Sigmoid colon (tissue), 7 donors: Measurements from ENCODE around the gene RAB3B. TPM values are rescaled to one million over a fixed set of nuclear protein-coding genes. Genes with fewer than 3 reads are reported as not detected.

Experiments
- DNase-seq: peaks from one replicate; pipeline ENCODE4 v3.0.0-alpha.2; 2019
- H3K27ac ChIP-seq, 4 donors: fragments of 200-600 bp; sonication (generic); one replicate each; pipeline ENCODE4 v1.5.1; 2016 to 2019; ENCODE audit warnings: mild to moderate bottlenecking in 1 of 4
- H3K27me3 ChIP-seq, 3 donors: fragments of 200-600 bp; sonication (generic); one replicate each; pipeline ENCODE4 v1.5.1; 2019; ENCODE audit warnings: mild to moderate bottlenecking in 1 of 3
- H3K36me3 ChIP-seq, 4 donors: fragments of 200-600 bp; sonication (generic); one replicate each; pipeline ENCODE4 v1.5.1; 2016 to 2019
- H3K4me1 ChIP-seq, 4 donors: fragments of 200-600 bp; sonication (generic); one replicate each; pipeline ENCODE4 v1.5.1; 2017 to 2019
- H3K4me3 ChIP-seq, 4 donors: fragments of 200-600 bp; sonication (generic); one replicate each; pipeline ENCODE4 v1.5.1; 2017 to 2019; ENCODE audit warnings: mild to moderate bottlenecking in 2 of 4, moderate library complexity in 1 of 4
- H3K9me3 ChIP-seq, 4 donors: fragments of 200-600 bp in 3 of 4; sonication (generic) in 3 of 4; one replicate each; pipeline versions ENCODE4 v1.5.1 to v1.6.1; 2013 to 2019
- CTCF ChIP-seq, 4 experiments: fragments of 450-650 bp in 3 of 4; fragments of 200-600 bp in 1 of 4; IDR thresholded peaks; one replicate each; pipeline ENCODE4 v1.5.1; 2016 to 2019; ENCODE audit warnings: antibody characterized with exemption in 4 of 4, mild to moderate bottlenecking in 3 of 4, moderate library complexity in 2 of 4
- EP300 ChIP-seq, 4 donors: sonication (generic); formaldehyde crosslinking; IDR thresholded peaks; one replicate each; pipeline ENCODE4 v1.6.1; 2017; ENCODE audit warnings: antibody characterized with exemption in 4 of 4
- POLR2A ChIP-seq, 2 donors: fragments of 450-650 bp; IDR thresholded peaks; one replicate each; pipeline ENCODE4 v1.6.1; 2016; ENCODE audit warnings: antibody characterized with exemption in 2 of 2, mild to moderate bottlenecking in 2 of 2, moderate library complexity in 2 of 2
- POLR2AphosphoS5 ChIP-seq, 4 donors: sonication (generic); formaldehyde crosslinking; IDR thresholded peaks; one replicate each; pipeline ENCODE4 v1.6.1; 2017; ENCODE audit warnings: antibody characterized with exemption in 4 of 4
- WGBS, 2 donors: extraction: QIAGEN DNeasy Blood & Tissue Kit; methylation state at CpG; one replicate each; pipeline ENCODE4 v1.1.7; 2013; 5-methylcytosine and 5-hydroxymethylcytosine counted together
- intact Hi-C: fragments of 100-400 bp; cut with DNase I; formaldehyde crosslinking; loops from one replicate; pipeline ENCODE4 v1.15.1; 2023
- polyA plus RNA-seq, 3 donors: library from polyadenylated mRNA; stranded (reverse); fragments of 200-250 nt; gene quantifications; one replicate each; pipeline ENCODE4 v1.2.3, GENCODE V29; 2013
- total RNA-seq, 4 donors: library from RNA; depleted of rRNA; stranded (reverse); fragments of >200 nt; gene quantifications; one replicate each; pipeline ENCODE4 v1.1.0, GENCODE V29; 2016
- donor health status: healthy with polysubstance abuse.
- donor health status: Bipolar disorder and iron deficiency.
- donor health status: healthy.

The RAB3B gene, protein sequence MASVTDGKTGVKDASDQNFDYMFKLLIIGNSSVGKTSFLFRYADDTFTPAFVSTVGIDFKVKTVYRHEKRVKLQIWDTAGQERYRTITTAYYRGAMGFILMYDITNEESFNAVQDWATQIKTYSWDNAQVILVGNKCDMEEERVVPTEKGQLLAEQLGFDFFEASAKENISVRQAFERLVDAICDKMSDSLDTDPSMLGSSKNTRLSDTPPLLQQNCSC
- total RNA-seq = 1 to 10 TPM; 1.5 to 4.3 (median 3.5) TPM
- polyA plus RNA-seq = 1 to 10 TPM; 1.5 to 3.2 (median 2.4) TPM

DNA sequence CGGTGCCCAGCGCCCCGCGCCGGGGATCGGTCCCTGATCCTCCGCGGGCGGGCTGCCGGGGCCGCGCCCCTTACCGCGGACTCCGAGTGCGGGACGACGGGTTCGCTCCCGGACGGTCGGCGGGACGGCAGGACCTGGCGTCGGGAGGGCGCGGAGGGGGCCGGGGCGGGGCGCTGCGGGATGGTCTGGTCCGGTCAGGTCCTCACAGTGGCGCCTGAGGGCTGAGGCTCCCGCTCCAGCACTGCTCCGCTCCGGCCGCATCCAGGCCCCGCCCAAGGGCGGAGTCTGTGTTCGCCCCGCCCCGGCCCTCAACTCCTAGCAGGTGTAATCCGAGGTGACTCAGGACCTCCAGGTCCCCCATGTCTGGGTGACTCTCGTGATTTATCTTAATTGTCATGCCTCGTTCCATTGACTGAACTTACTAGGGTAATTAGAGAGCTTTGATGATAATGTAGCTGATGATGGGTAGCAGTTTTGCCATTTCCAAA, at the start of gene RAB3B:
Gene RAB3B (minus strand): TSS at position 223 of the 488 bp plus-strand sequence. CDS start 13,583 bp downstream, outside the sequence.
- H3K27ac ChIP-seq = no peak within 1 kb of the TSS
- intact Hi-C loops = no loop called here
- no peak for DNase-seq
- TF ChIP-seq POLR2A (IDR thresholded peaks at IDR 0.05) (no peak), CTCF (IDR thresholded peaks at IDR 0.05) (no peak), EP300 (IDR thresholded peaks at IDR 0.05) (no peak), POLR2AphosphoS5 (IDR thresholded peaks at IDR 0.05) (no peak)
- 1% methylated on average over 46 of the region's 46 CpGs for WGBS, 2 donors
- no peaks in the 10 kb centered on the region for H3K9me3 ChIP-seq
- H3K27me3 ChIP-seq = peaks cover 12 to 49% (median 42%) of the 10 kb centered on the region in 3 donors
- H3K36me3 ChIP-seq = no peaks in the 10 kb centered on the region
- H3K4me1 ChIP-seq = peaks cover 0 to 12% (median 8%) of the 10 kb centered on the region in 4 donors
- peak within 1 kb of the TSS in 3 of 4 donors; percentile 36 to 49 (median 49) for H3K4me3 ChIP-seq

DNA sequence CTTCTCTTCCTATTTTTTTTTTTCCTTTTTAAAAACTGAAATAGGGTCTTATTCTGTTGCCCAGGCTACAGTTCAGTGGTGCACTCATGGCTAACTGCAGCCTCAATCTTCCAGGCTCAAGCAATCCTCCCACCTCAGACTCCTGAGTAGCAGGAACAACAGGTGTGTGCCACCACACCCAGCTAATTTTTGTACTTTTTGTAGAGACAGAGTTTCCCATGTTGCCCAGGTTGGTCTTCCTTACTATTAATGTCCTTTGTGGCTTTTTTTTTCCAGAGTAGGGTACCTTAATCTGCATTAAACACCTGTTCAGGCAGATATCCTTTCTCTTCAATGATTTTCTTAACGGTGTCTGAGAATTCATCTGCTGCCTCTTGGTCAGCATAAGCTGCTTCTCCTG, 47.4 kb upstream of the RAB3B start:
- Histone ChIP-seq H3K27ac (no peak overlapping the region), H3K27me3 (no peaks in the 10 kb centered on the region), H3K36me3 (peaks cover 0 to 42% (median 4%) of the 10 kb centered on the region in 4 donors), H3K9me3 (no peaks in the 10 kb centered on the region), H3K4me1 (peaks cover 0 to 6% (median 2%) of the 10 kb centered on the region in 4 donors), H3K4me3 (no peak overlapping the region)
- WGBS, 2 donors = 92 to 100% methylated on average over 1 of the region's 1 CpG
- no peak for DNase-seq
- TF ChIP-seq POLR2AphosphoS5 (IDR thresholded peaks at IDR 0.05) (no peak), EP300 (IDR thresholded peaks at IDR 0.05) (no peak), CTCF (IDR thresholded peaks at IDR 0.05) (no peak), POLR2A (IDR thresholded peaks at IDR 0.05) (no peak)
- intact Hi-C loops = no loop called here

- Histone ChIP-seq H3K27me3 (no peaks in the 10 kb centered on the region), H3K27ac (no peak overlapping the region), H3K36me3 (peaks cover 0 to 42% (median 4%) of the 10 kb centered on the region in 4 donors), H3K4me3 (no peak overlapping the region), H3K4me1 (peaks cover 0 to 9% (median 6%) of the 10 kb centered on the region in 4 donors), H3K9me3 (no peaks in the 10 kb centered on the region)
- intact Hi-C loops = no loop called here
- DNase-seq = no peak
- TF ChIP-seq POLR2A (IDR thresholded peaks at IDR 0.05) = no peak
- TF ChIP-seq POLR2AphosphoS5 (IDR thresholded peaks at IDR 0.05) = peak in 1 of 4 donors; percentile 27
- 65 to 81% methylated on average over 5 of the region's 5 CpGs for WGBS, 2 donors
Measured at GRCh38 chr1:52037402-52037814, 46.9 kb upstream of the RAB3B start.

GRCh38 chr1:52034050-52034384, 43.5 kb upstream of the RAB3B start:
- Histone ChIP-seq H3K9me3 (no peaks in the 10 kb centered on the region), H3K36me3 (peaks cover 0 to 13% (median 0%) of the 10 kb centered on the region in 4 donors), H3K4me3 (peak overlapping the region; percentile 69 to 90 (median 82)), H3K4me1 (peaks cover 0 to 32% (median 22%) of the 10 kb centered on the region in 4 donors), H3K27me3 (no peaks in the 10 kb centered on the region), H3K27ac (peak overlapping the region; percentile 91 to 96 (median 92))
- DNase-seq = no peak
- 80 to 97% methylated on average over 2 of the region's 2 CpGs for WGBS, 2 donors
- TF ChIP-seq POLR2AphosphoS5 (IDR thresholded peaks at IDR 0.05) (no peak), CTCF (IDR thresholded peaks at IDR 0.05) (no peak), EP300 (IDR thresholded peaks at IDR 0.05) (no peak), POLR2A (IDR thresholded peaks at IDR 0.05) (no peak)
- intact Hi-C loops = no loop called here

GRCh38 chr1:52033190-52034049, 42.9 kb upstream of the RAB3B start, which contains the start of gene KTI12:
Gene KTI12 (minus strand): TSS chr1:52033810. CDS start chr1:52033761, 49 bp downstream.
- 2 to 3% methylated on average over 78 of the region's 78 CpGs for WGBS, 2 donors
- TF ChIP-seq POLR2AphosphoS5 (IDR thresholded peaks at IDR 0.05) (peak; percentile 80 to 93 (median 86)), POLR2A (IDR thresholded peaks at IDR 0.05) (peak; percentile 56 to 62), EP300 (IDR thresholded peaks at IDR 0.05) (no peak), CTCF (IDR thresholded peaks at IDR 0.05) (no peak)
- H3K27ac ChIP-seq = peak within 1 kb of the TSS; percentile 91 to 96 (median 92)
- H3K27me3 ChIP-seq = no peaks in the 10 kb centered on the region
- peak; percentile 94 for DNase-seq
- H3K9me3 ChIP-seq = no peaks in the 10 kb centered on the region
- peak within 1 kb of the TSS; percentile 69 to 90 (median 82) for H3K4me3 ChIP-seq
- intact Hi-C loops = loop anchor here (1.0 kb wide), 1 partner anchor 22 kb away; the partner anchor contains the start of gene TXNDC12
- peaks cover 0 to 10% (median 0%) of the 10 kb centered on the region in 4 donors for H3K36me3 ChIP-seq
- peaks cover 0 to 32% (median 22%) of the 10 kb centered on the region in 4 donors for H3K4me1 ChIP-seq
